ENCODE data around the gene STN1. TPM values are rescaled to one million over a fixed set of nuclear protein-coding genes. Genes with fewer than 3 reads are reported as not detected.

Gene STN1
- total RNA-seq, 1 experiment from 2014 or later: 74.7 TPM

DNA sequence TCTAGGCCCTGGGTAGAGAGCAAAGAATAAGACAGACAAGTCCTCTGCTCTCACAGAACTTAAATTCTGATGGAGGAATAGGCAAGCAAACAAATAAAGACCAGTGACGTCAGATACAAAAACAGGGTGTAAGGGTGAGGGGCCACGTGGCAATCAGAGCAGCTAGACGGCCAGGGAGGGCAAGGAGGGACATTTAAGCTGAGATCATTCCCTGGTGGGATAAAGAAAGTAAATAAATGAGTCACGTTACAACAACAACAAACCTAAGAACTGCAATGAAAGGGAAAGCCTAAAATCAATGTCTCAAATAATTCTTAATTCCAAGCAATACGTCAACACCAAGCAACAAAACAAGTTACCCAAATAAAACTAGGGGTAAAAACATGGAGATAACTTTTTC lies 21.8 kb downstream of the STN1 start:
- H3K4me2 ChIP-seq (ENCODE audit: low read length): peak overlapping the region; percentile 61
- RAD21 ChIA-PET (ENCODE audit: low non-redundant PET in 1 of 2, low total read pairs in 2 of 2, uncharacterized antibody in 2 of 2, unreplicated experiment in 2 of 2): no interaction called here
- no peaks in the 10 kb centered on the region for H3K9me2 ChIP-seq (ENCODE audit: insufficient read depth)
- BruUV-seq (replicated peaks): no TSS peak
- H2AFZ ChIP-seq (ENCODE audit: low read depth, low read length, poor library complexity, severe bottlenecking): no peak overlapping the region
- ATAC-seq: peak; percentile 8
- no peaks in the 10 kb centered on the region for H4K20me1 ChIP-seq (ENCODE audit: insufficient read depth)
- peaks cover 6 to 21% of the 10 kb centered on the region in 2 experiments; a peak in 2 of 4 replicates for H3K36me3 ChIP-seq (ENCODE audit: control insufficient read depth in 1 of 2, insufficient read depth in 2 of 2, low read length in 2 of 2)
- peak overlapping the region; percentile 84 for H3K27ac ChIP-seq (ENCODE audit: low read depth, low read length)
- H3K27me3 ChIP-seq (ENCODE audit: insufficient read depth, low read length): no peaks in the 10 kb centered on the region
- peak overlapping the region; percentile 34 for H3K9ac ChIP-seq (ENCODE audit: low read length)
- CTCF ChIA-PET: interaction anchor here (0.8 kb wide), 1 partner anchor 8 kb away, joined by 4 read pairs; no protein-coding TSS in a partner anchor
- H3K79me2 ChIP-seq (ENCODE audit: insufficient read depth, low read length): no peaks in the 10 kb centered on the region
- H3K4me1 ChIP-seq (ENCODE audit: control insufficient read depth in 1 of 2, insufficient read depth in 2 of 2, low read length in 2 of 2): peaks cover 86 to 92% of the 10 kb centered on the region in 2 experiments
- intact Hi-C loops (cut with micrococcal nuclease): loop anchor here (5.0 to 10.0 kb wide), 2 partner anchors 71 to 439 kb away; partner anchors contain the start of genes ITPRIP and SLK
- peak overlapping the region in 1 of 2 experiments; percentile 17; a peak in 2 of 4 replicates for H3K4me3 ChIP-seq (replicated peaks in 1 of 2; ENCODE audit: low read depth in 1 of 2, low read length in 2 of 2)
- TF ChIP-seq EGR1 (IDR thresholded peaks at IDR 0.05; ENCODE audit: low read depth) (no peak), SRF (IDR thresholded peaks at IDR 0.05; ENCODE audit: low read depth) (no peak), ELF1 (IDR thresholded peaks at IDR 0.05; ENCODE audit: borderline replicate concordance, low read depth) (no peak), CEBPB (IDR thresholded peaks at IDR 0.05; ENCODE audit: low read depth) (no peak), SIN3A (IDR thresholded peaks at IDR 0.05; ENCODE audit: low read depth) (no peak), EZH2 (IDR thresholded peaks at IDR 0.05) (no peak), POLR2AphosphoS5 (IDR thresholded peaks at IDR 0.05; ENCODE audit: low read depth, low read length) (no peak), YY1 (IDR thresholded peaks at IDR 0.05; ENCODE audit: extremely low read depth, insufficient replicate concordance, low read depth, low read length) (no peak), ZNF274 (IDR thresholded peaks at IDR 0.05; ENCODE audit: low read depth, low read length) (no peak), RAD21 (IDR thresholded peaks at IDR 0.05; ENCODE audit: low read depth) (no peak), EZH2phosphoT487 (IDR thresholded peaks at IDR 0.05; ENCODE audit: borderline replicate concordance) (no peak), JUND (IDR thresholded peaks at IDR 0.05) (no peak)
- TF ChIP-seq, protein P1, sequence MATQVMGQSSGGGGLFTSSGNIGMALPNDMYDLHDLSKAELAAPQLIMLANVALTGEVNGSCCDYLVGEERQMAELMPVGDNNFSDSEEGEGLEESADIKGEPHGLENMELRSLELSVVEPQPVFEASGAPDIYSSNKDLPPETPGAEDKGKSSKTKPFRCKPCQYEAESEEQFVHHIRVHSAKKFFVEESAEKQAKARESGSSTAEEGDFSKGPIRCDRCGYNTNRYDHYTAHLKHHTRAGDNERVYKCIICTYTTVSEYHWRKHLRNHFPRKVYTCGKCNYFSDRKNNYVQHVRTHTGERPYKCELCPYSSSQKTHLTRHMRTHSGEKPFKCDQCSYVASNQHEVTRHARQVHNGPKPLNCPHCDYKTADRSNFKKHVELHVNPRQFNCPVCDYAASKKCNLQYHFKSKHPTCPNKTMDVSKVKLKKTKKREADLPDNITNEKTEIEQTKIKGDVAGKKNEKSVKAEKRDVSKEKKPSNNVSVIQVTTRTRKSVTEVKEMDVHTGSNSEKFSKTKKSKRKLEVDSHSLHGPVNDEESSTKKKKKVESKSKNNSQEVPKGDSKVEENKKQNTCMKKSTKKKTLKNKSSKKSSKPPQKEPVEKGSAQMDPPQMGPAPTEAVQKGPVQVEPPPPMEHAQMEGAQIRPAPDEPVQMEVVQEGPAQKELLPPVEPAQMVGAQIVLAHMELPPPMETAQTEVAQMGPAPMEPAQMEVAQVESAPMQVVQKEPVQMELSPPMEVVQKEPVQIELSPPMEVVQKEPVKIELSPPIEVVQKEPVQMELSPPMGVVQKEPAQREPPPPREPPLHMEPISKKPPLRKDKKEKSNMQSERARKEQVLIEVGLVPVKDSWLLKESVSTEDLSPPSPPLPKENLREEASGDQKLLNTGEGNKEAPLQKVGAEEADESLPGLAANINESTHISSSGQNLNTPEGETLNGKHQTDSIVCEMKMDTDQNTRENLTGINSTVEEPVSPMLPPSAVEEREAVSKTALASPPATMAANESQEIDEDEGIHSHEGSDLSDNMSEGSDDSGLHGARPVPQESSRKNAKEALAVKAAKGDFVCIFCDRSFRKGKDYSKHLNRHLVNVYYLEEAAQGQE (IDR thresholded peaks at IDR 0.05; ENCODE audit: low read depth): no peak
- no peaks in the 10 kb centered on the region for H3K9me3 ChIP-seq (ENCODE audit: control insufficient read depth in 1 of 2, insufficient read depth in 1 of 2, low read depth in 1 of 2, low read length in 2 of 2)
- peak; percentile 45 for DNase-seq (ENCODE audit: low read depth, low spot score)
- POLR2A ChIA-PET: interaction anchor here (0.9 kb wide), 1 partner anchor 12 kb away, joined by 5 read pairs; no protein-coding TSS in a partner anchor
